Uterus (tissue), 2 donors: ENCODE measurements around the gene ARHGAP12.

ENCODE experiments used
- CTCF ChIP-seq, 4 experiments: fragments of 200-600 bp in 2 of 4; fragments of 450-650 bp in 2 of 4; sonication (generic) in 2 of 4; IDR thresholded peaks; one replicate each; pipeline ENCODE4 v1.5.1; 2016 to 2019; ENCODE audit warnings: antibody characterized with exemption in 4 of 4, mild to moderate bottlenecking in 2 of 4, moderate library complexity in 1 of 4
- POLR2A ChIP-seq, 2 donors: fragments of 450-650 bp; IDR thresholded peaks; one replicate each; pipeline ENCODE4 v1.6.1; 2016; ENCODE audit warnings: antibody characterized with exemption in 2 of 2, mild to moderate bottlenecking in 1 of 2, moderate library complexity in 1 of 2

- TF ChIP-seq CTCF (IDR thresholded peaks at IDR 0.05) (no peak), POLR2A (IDR thresholded peaks at IDR 0.05) (no peak)
Measured at GRCh38 chr10:31804352-31804810, 124.2 kb downstream of the ARHGAP12 start.
